COLO668 (cell line): ENCODE measurements around the gene IL13RA2.

Experiments used
- DNase-seq: peaks from one replicate; lab custom pipeline; 2025; ENCODE audit not compliant: unreplicated experiment; lab: John Stamatoyannopoulos, UW

IL13RA2 gene, protein sequence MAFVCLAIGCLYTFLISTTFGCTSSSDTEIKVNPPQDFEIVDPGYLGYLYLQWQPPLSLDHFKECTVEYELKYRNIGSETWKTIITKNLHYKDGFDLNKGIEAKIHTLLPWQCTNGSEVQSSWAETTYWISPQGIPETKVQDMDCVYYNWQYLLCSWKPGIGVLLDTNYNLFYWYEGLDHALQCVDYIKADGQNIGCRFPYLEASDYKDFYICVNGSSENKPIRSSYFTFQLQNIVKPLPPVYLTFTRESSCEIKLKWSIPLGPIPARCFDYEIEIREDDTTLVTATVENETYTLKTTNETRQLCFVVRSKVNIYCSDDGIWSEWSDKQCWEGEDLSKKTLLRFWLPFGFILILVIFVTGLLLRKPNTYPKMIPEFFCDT

DNA sequence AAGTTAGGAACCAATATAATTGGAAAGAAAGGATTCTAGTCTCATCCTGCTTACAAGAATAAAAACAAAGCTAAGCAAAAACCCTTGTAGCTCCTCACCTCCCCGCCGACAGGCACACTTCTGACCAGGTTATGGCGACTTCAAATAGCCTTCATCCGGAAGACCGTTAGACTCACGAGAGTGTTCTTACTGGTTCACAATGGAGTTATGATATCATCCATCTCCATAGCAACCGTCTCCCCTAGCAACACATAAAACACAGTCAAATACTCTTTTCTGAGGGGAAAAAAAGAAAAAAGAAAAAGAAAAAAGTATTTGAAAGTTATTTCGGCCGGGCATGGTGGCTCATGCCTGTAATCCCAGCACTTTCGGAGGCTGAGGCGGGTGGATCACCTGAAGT lies at the start of gene IL13RA2:
Gene IL13RA2 (minus strand): TSS at position 162 of the 400 bp plus-strand sequence. CDS start 347 bp downstream, outside the sequence.
- no peak for DNase-seq

DNA sequence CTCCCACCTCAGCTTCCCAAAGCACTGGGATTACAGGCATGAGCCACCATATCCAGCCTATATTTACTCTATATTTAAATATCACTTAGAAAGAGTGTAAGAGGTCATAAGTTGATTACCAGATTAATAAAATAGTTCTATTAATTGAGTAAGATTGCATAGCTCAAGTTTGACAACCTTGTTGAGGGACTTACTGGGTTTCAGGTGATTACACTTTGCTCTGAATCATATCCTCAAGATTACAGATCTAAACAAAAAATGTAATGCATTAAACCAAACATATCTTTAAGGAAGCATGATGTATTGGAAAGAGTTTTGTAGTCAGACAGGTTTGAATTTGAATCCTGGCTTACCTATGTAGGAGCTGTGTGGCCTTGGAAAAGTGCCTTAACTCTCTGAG lies 47.9 kb upstream of the IL13RA2 start:
- no peak for DNase-seq

DNA sequence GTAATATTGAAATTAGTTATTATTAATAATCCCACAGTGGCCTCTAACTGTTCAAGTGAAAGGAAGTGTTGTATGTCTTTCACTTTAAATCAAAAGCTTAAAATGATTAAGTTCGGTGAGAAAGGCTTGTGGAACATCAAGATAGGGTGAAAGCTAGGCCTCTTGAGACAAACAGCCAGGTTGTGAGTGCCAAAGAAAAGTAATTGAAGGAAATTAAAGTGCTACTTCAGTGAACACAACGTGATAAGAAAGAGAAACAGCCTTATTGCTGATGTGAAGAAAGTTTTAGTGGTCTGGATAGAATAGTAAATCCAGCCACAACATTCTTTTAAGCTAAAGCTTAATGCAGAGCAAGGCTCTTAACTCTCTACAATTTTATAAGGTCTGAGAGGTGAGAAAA lies 42.6 kb upstream of the IL13RA2 start:
- DNase-seq: no peak

DNA sequence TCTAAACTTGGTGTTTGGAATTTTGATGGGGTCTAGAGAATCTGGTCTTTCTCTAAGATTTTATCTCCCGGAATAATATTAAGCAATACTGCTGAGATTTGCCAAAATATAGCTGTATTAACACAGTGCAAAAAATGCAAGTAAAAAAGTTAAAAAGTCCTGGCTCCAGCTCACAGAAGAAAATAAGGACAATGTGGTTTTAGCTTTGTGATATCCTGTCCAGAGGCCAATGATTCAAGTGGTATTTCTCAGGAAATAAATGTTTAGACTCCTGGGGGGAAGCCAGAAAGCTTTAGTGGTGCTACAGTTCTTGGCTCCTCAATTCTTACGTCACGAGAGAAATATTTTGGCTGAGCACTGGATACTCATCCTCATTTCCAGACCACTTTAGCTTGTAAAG lies 40.9 kb upstream of the IL13RA2 start:
- DNase-seq: no peak

DNA sequence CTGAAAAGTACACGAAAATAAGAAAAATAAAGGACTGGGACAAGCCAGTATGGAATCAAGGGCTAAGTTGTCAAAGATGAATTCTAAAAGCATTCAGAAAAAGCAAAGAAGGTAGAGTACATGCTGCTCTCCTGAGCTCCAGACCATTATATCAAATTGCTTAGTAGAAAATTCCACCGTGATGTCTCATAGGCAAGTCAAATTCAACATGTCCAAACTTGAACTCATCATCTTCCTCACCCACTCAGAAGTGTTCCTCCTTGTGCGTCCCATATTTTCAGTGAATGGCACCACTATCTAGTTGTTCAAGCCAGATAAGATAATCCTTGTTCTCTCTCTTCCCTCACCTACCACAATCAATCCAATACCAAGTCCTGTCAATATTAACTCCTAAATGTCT lies 37.5 kb upstream of the IL13RA2 start:
- DNase-seq: no peak

DNA sequence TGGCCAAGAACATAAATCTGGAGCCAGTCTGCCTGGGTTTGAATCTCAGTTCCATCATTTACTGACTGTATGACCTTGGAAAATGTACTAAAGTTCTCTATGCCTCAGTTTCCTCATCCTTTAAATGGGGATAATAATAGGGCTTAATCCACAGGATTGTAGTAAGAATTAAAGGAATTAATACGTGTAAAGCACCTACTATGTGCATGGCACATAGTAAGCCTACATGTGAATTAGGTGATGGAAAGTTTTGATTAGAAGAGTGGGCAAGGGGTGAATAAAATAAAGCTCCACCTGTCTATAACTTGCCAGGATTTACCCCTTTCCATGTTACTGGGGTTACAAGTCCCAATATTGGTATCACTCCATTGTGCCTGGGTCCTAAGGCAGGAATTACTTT lies 35.8 kb upstream of the IL13RA2 start:
- no peak for DNase-seq

DNA sequence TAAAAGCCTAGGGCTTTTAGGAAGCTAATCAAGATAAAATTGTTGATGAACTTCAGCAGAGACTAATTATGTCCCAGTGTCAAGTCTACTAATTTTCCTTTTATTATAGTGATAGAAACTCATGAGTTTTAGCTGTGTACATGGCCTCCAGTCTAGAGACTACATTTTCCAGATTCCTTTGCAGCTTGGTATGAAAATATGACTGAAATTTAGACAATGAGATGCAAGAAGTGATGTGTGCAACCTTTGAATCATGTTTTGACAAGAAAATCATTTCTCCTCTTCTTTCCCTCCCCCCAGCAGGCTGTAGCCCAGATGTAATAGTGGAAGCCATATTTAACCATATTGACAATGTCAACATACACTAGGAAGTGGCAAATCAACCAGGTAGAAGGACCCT lies 30.3 kb upstream of the IL13RA2 start:
- no peak for DNase-seq

DNA sequence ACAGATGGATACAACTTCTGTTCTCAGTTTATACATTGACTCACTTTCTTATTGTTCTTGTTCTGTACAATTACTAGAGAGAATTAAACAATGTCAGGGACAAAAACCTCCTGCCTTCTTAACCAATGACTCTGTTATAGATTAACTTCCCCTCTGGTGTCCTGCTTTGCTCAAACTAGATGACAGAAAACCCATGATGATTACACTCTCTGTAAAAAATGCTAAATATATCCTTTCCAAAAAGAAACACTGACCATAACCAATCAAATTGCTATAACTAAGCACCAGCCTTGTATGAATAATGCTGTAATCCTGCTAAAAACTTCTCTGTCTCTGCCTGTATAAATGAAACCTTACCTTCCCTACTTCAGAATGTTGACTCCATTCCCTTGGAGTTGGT lies 29.8 kb upstream of the IL13RA2 start:
- no peak for DNase-seq

DNA sequence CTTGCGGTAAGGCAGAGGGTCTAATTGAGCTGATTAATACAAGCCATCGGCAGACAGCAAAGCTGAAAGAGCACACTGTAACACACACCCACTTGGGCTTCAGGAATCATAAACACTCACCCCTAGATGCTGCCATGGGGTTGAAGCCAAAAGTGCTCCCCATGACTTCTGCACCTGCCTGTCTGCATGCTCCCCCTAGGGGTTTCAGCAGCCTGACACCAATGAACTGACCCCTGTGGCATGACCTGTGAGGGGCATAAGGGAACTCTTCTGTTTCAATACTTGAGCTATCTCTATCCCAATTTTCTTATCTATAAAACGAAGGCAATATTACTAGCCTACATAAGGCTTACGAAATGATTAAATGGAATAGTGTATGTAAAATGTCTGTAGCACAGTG lies 23.0 kb upstream of the IL13RA2 start:
- DNase-seq: no peak

DNA sequence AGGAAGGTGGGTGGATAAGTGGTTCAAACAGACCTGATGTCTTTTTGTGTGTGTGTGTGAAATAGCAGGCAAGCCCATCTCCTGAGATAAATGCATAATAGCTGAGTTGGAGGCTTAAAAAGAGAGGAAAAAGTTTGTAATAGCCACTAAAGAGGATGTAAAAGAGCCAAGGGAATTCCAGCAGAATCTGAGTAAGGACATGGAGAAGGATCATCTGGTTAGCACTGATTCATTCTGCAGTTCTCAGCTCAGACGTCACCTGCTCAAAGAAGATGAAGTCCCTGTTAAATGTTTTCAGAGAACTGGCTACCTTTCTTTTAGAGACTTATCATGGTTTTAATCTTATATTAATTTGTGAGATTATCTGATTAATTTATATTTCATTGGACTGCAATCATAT lies 21.0 kb upstream of the IL13RA2 start:
- DNase-seq: no peak

DNA sequence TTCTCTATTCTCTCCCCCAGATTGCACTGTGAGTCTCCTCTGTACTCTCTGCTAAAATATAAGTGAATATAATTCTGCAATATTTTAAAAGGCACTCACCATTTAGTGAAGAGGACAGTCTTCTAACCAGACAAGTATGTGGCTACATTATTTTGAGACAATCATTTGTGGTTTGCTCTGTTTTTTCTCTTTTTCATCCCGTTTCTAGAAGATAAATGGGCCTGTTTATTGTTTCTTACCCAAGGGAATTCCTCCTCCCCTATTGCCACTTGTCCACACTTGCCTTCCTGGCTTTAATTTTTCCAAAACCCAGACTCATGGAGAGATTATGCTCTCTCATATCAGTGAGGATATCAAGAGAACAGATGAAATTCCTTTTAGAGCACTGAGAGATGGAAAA lies 18.6 kb upstream of the IL13RA2 start:
- no peak for DNase-seq

DNA sequence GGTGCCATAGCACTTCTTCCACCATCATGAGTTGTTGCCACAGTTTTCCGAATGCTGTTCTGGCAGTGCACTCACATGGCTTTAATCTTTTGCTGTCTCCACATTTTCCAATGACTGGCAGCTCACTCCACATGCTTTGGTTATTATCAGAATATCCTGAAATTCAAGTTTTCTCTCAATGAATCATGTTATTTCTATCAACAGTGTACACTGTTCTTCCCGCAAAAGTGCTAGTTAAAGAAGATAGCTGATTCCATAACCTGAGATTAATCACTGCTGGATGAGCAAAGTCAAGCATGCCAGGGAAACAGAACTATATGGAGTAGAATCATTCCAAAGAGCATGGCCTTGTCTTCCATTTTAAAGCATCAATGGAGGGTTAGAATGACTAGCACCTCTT lies 14.6 kb upstream of the IL13RA2 start:
- DNase-seq: no peak

DNA sequence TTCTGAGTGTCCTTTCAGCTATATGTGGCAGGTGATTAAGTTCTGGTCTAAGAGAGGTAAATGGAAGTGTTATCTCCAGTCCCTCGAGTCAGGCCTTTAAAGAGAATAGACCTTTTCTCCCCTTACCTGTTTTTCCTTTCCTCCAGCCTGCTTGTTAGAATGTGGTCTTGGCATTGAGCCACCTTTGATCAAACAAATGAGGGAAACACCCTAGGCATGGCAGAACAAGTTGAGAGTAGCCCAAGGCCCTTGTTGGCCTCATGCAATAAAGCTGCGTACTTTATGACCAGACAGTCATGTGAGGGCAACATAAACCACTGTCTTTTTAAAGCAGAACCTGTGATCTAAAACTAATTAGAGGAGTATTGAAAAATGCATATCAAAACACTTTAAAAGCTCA lies 13.2 kb upstream of the IL13RA2 start:
- no peak for DNase-seq

DNA sequence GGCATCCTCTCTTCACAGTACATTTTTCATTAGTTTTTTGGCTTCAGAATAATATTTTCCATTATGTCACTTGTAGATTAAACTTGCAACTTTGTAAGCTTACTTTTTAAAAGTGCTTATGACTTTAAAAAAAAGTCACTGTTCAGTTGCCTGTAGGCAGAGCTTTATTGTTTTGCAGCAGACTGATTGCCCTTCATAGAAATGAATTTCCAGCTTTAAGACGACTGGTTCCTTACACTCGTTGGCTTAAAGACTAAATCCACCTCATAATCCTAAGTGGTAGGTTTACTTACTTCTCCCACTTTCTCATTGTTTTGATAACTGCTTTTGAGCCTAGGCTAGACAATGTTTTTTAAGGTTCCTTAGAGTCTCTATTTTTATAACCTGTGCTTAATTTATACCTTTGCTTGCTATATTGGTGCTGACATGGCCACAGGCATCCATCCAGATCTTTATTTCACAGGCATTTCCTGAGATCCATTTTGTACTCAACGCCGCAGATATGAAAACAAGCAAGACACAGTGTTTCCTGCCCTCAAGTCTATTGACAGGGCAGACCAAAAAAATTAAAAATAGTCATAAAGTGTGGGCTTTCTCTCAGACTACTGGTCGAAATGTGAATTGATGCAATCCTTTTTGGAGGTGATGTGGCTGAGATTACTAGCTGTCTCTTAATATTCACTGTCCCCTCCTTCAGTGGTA lies 12.6 kb upstream of the IL13RA2 start:
- no peak for DNase-seq

DNA sequence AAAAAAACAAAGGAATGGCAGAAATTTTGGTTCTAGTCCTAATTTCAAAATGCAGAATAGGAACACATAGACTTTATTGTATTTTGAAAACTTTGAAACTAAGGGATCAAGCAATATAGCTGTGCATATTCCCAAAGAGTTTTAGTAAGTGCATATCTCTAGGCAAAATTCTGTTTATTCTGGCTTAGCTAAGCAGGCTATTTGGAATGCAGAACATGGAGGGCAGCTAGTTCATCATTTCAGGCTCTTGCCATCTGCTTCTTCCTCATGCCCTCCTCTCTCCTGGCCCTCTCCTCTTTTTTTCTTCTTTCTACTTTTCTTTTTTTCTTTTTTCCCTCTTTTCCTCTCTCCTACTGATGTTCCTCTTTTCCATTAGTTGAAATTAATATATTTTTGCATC lies 12.0 kb upstream of the IL13RA2 start:
- no peak for DNase-seq

DNA sequence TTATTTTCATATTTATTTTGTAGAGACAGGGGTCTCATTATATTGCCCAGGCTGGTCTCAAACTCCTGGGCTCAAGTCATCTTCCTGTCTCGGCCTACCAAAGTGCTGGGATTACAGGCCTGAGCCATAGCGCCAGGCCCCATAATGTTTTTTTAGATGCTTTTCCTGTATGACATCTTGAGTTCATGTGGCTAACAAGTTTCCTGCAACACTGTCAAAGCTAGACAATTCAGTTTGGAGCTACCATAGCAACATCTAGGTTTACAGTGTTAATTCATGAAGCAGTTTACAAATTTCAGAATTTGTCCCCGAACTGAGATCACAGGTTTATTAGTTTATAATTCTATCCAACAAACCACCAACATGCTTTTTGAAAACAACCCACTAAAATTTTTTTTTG lies 6.4 kb upstream of the IL13RA2 start:
- DNase-seq: no peak

DNA sequence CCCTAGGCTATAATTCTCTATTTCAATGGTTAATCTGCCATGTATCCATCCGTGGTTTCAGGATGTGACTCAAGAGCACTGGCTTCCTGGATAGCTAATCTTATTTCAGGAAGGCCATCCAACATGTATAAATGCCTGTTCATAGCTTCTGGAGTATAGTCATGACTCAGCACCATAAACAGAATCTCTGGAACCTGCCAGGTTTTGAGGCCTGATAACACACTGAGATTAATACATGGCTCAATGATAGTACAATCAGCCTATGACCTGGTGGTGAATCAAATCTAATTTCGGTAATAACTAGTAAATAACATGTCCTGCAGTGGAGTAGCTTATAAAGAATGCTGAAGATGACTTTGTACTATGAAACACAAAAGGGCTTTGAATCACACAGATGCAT lies 5.7 kb upstream of the IL13RA2 start:
- DNase-seq: no peak

DNA sequence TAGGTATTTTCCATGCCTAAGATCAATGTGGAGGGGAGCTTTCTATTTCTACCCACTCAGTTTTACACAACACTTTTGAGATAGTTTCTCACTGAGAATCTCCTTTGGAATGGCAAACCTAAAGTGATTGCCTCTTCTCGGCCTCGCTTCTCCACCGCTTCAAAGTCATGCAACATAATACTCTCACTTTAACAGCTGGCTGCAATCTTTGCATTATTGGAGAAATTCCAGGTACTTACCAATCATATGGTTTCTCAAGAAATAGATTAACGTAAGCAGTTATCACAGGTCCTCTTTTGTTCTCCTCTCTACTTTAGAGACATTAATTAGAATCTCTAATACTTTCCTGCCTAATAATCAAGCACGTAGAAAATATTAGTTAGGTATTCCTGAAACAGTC lies 3.7 kb upstream of the IL13RA2 start:
- DNase-seq: no peak

DNA sequence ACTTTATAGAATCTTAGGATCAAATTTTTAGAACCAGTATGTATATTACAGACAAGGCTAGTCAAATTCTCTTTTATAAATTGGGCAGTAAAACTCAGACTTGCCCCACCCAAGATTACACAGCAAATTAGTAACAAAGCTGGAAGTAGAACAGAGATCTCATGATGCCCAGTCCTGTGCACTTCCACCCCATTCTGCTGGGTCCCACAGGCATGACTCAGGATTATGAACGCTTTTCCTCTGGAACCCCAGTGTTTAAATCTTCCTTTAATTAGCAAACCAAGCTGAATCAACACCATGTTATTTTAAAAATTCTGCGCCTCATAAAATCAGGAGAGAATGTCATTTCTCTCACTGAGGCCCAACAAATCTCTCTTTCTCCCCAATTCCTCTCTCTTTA lies 1.5 kb upstream of the IL13RA2 start:
- no peak for DNase-seq

DNA sequence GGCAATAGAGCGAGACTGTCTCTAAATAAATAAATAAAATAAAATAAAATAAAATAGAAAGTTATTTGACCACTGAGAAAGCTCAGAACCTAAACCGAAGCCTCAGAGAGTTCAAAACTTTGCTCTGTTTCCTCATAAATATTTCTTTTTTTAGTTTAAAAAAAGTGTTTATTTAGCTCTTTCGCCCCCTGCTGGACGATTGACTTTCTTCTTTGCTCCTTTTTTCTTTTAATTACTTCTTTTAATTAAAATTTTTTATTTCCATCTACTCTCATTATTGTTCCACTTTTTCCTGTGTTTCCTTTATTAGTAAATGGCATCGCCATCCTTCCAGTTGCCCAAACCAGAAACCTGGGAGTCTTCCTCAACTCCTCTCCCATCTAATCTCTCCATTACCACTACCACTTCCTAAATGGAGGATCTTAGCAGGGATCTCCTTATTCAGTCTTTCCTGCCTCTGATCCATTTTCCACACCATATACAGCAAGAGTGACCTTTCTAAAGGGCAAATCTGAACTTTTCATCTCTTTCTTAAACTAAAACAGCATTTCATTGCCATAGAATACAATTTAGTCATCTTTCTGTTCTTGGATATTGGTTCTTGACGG lies 728 bp upstream of the IL13RA2 start:
- DNase-seq: no peak

DNA sequence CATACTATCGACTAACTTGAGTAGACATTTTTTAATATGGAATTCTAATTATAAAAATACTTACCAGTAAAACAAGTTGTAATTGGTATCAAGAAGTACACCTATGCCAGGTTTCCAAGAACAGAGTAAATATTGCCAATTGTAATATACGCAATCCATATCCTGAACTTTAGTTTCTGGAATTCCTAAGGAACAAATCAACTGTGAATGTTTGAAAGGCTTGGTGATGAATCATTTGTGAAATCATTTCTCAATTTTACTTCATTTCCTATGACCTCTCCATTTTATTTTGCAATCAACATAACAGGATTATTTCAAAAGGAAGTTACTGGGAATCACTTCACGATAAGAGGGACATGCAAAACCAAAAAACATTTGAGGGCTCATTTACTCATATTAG lies 3.7 kb downstream of the IL13RA2 start:
- no peak for DNase-seq

DNA sequence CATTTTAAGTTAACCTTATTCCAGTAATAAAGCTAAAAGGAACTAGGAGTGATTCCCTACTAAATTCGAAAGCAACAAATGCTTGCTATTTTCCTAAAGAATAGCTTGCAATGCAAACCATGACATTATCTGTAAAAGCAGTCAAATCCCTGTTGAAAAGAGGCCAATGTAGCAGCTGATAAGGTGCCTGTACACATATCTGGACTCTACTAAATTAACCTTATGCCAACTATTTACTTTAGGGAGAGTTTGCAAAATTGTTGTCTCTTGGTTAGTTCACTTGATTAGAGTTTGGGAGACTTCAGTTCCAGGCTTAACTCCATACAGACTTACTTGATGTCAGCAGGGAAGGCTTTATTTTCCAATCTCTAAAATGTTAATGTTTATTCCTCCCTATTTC lies 6.0 kb downstream of the IL13RA2 start:
- no peak for DNase-seq
